GM21737 (cell line): ENCODE results near the gene WRAP73.
"Not testable (repeated sequence)": the region's sequence is repeated elsewhere in the genome, so short reads cannot be mapped to it uniquely, and the experiment has no call there.

Experiments used
- ATAC-seq: cut with Tn5 transposase; IDR thresholded peaks from one replicate; pipeline ENCODE4 v1.9.1; 2021; ENCODE audit warnings: mild to moderate bottlenecking, moderate library complexity; ENCODE audit not compliant: unreplicated experiment

WRAP73 gene

DNA sequence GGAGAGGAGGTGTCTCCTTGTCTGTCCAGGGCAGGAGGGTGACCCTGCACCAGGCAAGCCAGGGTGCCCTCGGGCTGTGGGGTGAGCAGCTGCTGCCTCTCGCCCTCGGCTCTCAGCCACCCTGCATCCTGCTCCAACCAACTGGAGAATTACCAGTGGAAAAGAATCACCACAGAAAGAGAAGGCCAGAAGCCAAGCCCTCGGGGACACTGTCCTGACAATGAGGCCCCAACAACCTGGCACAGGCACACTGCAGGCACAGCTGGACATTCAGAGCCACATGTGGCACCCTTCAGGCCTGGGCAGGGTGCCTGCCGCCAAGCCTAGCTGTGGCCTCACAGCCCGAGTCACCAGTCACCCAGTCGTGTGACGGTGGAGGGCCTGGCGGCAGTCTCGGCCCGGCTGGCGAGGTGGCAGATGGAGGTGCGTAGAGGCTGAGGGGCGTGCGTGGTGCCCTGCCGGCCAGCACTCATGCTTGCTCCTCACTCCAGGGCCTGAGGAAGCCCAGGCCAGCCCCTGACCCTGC lies 50.6 kb downstream of the WRAP73 start:
- ATAC-seq: no peak

DNA sequence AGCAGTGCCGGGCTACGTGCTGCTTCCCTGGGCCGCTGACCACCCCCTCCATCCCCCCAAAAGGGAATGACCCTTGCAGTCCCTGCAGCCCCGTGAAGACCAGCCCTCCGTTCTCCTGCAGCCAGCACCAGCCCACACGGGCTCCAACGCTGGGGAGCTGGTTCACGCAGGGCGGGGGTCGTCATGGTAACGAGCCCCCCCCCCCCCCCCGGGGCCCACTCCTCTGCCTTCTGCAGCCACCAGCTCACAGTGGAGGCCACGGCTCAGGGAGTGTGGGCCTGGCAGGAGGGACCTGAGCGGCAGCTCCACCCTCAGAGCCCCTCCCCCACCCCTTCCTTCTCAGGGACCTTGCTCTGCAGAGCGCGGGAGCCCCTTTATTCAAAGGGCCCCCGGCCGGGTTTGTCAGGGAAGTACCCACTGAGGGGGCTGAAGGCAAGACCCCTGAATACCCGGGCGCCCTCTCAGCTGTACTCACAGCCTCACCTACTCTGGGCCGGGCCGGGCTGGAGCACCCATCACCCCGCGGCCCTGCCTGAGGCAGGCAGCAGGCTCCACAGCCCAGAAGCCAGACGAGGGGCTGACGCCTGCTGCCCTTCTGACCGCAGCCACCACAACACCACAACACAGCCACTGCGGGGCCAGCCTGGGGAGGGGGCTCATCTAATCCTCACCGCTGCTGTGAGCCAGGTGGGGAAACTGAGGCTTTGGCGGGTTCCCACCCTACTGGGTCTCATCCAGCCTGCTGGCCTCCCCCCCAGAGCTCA lies 51.2 kb downstream of the WRAP73 start:
- ATAC-seq: no peak

DNA sequence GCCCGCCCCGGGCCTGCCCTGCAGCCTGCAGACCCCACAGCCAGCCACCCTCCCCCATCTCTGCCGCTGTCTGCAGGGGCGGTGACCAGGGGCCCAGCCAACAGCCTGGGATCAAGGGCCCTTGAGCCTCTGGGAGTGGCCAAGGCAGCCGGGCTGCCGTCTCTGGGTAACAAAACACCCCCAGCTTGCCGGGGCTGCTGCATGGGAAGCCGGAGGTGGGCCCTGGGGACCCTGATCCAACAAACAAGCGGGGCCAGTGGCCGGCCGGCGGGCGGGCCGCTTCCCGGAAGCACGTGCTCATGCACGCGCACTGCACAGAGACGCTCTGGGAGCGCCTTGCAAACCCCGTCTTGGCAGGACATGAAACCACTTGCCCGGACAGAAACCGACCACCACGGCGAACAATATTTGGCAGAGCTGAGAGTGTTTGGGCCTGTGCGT lies 51.8 kb downstream of the WRAP73 start:
- ATAC-seq: no peak

DNA sequence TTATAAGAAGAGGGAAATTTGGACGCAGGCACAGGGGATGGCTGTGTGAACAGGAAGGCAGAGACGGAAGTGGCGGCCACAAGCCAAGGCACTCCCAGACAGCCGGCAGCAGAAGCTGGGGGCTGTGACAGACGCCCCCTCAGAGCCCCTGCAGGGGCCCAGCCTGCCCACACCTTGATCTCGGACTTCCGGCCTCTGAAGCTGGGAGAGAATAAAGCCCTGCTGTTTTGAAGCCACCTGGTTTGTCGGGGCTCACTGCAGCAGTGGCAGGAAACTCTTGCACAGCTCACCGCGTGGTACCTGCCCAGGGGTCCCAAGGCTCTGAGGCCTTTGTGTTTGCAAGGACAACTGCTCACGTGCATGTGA lies 52.3 kb downstream of the WRAP73 start:
- ATAC-seq: no peak

DNA sequence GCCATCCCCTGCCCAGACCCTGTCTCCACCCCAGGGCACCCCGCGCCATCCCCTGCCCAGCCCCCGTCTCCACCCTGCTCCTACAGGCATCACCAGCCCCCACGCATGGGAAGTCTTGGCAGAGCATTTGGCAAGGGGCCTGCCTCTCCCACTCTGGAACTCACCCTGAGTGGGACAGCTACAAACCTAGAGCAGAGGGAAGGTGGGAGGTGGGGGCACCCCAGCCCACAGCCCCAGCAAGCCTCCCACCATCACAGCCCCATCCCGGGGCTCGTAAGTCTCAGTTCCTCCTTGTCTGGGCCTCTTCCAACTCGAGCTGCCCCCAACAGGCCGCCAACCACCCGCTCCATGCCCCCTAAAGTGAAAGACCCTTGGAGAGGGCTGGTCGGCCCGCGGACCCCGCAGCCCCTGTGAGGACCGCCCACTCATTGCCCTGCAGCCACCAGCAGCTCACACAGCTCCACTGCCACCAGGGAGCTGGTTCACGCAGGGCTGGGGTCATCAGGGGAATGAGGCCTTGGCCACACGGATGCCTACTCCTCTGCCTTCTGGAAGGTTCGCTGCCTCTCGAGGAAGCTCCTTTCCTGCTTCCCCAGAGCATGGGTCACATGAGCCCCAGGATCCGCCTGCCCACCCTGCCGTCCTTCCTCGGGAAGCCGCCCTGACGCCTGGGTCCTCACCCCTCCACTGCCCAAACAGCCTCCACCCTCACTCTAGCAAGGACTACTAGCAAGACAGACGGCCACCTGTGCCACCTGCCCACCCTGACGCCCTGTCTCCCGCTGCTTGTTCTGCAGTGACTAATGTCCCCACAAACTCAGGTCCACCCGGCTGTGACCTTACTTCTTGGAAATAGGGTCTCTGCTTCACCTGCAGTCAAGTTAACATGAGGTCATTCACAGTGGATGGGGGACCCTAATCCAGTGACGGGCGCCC lies 53.0 kb downstream of the WRAP73 start:
- ATAC-seq: no peak

DNA sequence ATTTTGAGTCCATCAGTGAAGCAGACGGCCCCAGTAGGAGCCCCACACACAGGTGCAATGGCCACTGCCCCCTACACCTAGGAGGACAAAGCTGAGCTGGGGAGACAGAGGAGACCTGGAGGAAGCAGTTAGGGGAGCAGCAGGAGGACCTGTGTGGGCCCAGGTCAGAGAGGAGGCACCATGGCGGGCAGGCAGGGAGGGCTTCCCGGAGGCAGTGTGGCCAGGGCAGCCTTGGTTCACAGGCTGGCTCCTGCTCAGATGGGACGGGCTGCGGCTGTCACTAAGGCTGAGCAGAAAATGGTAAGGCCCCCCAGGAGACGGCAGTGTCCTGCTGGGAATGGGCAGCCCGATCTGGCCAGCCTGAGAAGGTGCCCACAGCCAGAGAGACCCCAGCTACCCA lies 54.0 kb downstream of the WRAP73 start:
- ATAC-seq: no peak

DNA sequence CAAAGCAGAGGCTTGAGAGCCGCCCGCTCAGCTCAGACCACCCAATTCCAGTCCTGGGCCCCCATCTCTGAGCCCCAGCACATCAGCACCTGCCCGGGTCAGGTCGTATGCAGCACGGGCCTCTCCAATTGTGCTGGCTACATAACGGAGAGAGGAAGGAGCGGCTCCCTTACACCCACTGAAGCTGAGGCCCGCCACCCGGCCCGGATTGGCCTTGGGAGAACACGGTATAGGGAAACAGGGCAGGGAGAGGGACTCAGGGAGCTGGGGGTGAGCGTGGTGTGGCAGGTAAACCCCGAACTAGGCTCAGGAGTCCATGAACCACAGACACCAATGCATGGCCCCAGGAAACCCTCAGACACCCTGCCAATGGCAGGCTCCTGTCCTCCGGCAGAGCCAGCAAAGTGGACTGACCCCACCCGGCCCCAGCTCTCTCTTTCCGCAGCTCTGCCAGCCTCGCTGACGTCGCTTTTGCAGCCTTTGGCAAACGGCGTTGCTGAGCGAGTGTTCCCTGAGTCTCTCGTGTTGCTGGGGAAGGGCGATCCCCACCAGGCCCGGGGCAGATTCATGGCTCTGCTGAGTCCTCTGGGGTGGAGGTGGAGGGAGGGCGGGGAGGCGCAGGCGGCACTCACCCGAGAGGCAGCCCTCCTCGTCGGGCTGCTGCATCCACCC lies 55.1 kb downstream of the WRAP73 start:
- ATAC-seq: no peak

DNA sequence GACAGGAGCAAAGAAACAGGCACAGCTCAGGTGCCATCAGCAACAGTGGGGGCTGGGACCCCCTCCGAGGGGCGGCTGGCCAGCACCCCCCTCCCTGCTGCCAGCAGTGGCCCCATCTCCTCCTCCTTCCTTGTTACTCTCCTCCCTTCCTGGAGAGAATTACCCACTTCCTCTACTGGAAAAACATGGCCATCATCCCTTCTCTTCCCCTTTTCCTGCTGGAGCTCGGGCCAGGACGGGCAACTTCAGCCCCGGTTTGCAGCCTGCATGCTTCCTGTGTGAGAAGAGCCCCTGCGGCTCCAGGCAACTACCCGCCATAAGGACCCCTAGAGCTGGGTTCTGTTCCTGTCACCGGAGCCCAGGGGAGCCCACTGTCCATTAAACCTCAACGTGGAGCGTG lies 56.2 kb downstream of the WRAP73 start:
- ATAC-seq: no peak

DNA sequence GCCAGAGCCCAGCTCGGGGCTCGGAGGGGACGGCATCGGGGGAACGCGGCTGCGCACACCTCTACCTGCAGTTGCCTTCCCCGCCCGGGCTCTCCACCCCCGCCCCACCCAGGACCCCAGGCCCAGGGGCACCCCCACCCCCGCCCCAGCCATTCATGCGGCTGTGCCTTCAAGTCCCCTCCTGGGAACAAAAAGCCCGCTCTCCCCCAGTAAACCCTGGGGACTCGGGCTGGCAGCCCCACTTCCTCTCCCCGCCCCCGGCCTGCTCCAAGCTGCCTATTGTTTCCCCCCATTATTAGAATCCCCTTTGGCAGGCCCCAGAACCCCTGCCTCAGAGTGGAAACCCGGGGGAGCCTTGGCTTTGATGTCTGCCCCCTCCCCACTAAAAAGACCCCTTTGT lies 56.6 kb downstream of the WRAP73 start:
- ATAC-seq: no peak

DNA sequence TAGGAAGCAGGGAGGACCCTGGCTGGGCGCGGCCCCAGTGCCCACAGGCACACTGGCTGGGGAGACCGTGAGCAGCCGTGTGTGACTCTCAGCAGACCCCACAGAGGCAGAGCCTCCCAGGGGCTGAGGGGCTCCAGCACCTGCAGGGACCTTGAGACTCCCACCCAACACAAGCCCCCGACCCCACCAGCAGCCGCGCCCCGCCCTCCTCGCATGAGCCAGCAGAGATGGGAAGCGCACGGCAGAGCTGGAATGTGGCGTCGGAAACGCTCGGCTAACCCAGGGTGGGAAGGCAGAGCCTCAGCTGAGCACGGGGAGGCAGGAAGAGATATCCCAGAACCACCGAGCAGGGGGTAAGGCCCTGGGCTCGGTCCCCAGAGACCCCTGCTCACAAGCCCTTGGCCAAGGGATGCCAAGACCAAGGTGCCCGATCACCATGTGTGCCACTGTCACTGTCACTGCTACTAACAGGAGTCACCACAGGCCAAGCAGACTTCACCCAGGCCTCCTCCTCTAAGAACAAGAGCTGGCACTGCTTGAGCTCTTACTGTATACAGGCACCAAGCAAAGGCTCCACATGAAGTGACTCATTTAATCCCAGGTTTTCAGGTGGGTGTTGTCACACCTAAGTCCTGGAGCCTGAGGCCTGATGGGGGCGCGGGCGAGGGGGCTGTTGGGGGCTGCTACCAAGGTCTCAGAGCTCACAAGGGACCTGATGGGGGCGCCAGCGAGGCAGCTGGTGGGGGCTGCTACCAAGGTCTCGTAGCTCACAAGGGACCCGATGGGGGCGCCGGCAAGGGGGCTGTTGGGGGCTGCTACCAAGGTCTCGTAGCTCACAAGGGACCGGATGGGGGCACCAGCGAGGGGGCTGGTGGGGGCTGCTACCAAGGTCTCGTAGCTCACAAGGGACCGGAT lies 58.7 kb downstream of the WRAP73 start:
- no peak for ATAC-seq

DNA sequence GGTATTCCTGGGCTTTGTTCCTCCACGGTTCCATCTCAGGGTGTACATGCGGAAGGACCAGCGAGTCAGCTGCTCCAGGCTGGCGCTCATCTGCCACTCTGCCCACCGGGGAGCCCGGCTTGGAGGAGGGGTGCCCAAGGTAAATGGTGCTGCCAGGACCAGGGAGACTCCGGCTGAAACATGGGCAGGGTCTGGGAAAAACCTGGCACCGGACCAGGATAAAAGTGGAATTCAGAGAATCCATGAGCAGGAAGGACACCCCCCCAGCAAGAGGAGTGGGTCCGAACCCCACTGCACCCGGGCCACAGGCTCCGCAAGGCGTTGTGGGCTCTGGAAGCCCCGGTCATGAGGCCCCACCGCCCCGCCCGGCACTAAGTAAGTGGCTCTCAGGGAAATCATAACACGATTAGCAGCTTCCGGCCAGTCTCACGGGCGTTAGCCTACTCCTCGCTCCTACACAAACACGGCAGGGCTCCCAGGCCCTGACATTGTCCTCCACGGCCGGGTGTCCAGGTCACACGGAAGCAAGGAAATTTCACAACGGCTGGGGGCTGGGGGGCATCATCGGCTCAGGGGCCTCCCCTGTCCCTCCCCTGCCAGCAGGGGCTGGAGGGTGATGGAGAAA lies 59.7 kb downstream of the WRAP73 start:
- no peak for ATAC-seq

DNA sequence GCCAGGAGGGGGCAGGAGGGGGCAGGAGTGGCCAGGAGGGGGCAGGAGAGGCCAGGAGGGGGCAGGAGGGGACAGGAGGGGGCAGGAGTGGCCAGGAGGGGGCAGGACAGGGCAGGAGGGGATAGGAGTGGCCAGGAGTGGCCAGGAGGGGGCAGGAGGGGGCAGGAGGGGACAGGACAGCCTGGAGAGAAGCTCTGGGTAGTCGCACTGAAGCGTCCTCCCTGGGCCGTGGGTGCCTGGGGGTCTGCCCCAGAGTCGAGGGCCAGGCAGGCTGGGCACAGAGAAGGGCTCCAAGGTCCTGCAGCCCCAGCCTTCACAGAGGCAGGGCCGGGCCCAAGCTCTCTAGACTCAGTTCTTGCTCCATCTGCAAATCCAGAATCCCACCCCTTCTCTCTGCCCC lies 61.5 kb downstream of the WRAP73 start:
- no peak for ATAC-seq

DNA sequence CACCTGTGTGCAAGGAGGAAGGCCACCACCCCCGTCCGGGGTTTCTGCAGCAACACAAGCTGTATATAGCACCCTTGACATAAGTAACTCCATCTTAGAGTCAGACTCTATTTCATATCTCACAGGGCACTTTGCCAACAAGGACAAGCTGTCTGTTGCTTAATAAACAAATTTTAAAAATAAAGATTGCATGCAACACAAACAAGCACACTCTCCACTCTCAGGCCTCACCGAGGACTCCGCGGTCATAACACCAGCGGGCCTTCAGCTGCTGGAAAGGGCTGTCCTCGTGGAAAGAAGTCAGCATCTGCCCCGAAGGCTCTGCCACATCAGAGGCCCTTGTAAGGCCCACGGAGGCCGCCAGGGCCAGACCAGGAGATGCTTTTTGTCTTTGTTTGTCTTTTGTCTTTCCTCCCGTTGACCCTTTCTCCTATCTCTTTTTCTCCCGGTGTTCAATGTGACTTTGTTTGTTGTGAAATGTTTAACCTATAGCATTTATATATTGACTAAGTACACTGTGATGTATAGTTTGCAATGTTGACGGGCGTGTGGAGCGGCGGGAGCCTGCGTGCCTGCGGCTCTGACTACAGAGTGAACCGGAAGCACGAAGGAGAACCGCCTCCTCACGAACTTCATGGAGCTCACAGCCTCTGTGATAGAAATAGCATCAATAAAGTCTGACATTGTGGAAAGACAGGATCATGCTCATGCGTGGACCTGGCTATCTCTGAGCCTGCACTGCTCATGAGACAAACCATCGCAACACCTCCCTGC lies 62.7 kb downstream of the WRAP73 start:
- no peak for ATAC-seq

DNA sequence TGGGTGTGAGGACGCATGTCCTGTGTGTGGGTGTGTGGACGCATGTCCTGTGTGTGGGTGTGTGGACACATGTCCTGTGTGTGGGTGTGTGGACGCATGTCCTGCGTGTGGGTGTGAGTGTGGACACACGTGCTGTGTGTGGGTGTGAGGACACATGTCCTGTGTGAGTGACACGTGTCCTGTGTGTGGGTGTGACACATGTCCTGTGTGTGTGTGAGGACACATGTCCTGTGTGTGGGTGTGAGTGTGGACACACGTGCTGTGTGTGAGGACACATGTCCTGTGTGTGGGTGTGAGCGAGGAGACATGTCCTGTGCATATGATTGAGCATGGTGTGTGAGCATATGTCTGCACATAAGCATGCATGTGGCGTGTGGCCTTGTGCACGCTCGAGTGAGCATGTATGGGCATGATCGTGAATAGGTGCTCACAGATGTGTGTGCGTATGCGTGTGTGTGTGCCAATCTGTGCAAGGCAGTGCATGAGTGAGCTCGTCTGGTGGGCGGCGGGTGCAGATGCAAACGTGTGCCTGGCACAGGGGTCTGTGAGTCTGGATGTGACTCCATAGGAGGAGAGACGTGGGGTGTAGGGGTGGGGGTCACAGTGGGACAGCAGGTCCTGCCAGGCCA lies 63.8 kb downstream of the WRAP73 start:
- no peak for ATAC-seq

DNA sequence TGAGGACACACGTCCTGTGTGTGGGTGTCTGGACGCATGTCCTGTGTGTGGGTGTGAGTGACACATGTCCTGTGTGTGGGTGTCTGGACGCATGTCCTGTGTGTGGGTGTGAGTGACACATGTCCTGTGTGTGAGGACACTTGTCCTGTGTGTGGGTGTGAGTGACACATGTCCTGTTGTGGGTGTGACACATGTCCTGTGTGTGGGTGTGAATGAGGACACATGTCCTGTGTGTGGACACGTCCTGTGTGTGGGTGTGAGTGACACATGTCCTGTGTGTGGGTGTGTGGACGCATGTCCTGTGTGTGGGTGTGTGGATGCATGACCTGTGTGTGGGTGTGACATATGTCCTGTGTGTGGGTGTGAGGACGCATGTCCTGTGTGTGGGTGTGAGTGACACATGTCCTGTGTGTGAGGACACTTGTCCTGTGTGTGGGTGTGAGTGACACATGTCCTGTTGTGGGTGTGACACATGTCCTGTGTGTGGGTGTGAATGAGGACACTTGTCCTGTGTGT lies 64.5 kb downstream of the WRAP73 start:
- ATAC-seq: not testable (repeated sequence)

DNA sequence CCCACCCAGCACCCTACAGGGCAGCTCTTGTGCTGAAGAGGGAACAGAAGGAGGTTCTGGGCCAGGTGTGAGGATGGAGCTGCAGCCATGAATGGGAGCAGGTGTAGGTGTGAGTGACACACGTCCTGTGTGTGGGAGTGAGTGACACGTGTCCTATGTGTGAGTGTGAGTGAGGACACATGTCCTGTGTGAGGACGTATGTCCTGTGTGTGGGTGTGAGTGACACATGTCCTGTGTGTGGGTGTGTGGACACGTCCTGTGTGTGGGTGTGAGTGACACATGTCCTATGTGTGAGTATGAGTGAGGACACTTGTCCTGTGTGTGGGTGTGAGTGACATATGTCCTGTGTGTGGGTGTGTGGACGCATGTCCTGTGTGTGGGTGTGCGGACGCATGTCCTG lies 65.0 kb downstream of the WRAP73 start:
- no peak for ATAC-seq

DNA sequence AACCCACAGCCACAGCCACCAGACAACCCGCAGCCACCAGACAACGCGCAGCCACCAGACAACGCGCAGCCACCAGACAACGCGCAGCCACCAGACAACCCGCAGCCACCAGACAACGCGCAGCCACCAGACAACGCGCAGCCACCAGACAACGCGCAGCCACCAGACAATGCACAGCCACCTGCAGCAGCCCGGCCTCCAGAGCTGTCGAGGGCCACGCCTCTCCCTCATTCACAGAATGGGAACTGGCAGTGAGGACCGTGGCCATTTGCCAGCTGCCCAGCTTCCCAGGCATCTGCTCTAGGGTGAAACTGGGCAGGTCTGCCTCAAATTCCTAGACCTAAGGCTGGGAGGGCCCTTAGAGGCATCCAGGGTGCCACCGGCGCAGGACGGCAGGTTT lies 66.2 kb downstream of the WRAP73 start:
- ATAC-seq: not testable (repeated sequence)

DNA sequence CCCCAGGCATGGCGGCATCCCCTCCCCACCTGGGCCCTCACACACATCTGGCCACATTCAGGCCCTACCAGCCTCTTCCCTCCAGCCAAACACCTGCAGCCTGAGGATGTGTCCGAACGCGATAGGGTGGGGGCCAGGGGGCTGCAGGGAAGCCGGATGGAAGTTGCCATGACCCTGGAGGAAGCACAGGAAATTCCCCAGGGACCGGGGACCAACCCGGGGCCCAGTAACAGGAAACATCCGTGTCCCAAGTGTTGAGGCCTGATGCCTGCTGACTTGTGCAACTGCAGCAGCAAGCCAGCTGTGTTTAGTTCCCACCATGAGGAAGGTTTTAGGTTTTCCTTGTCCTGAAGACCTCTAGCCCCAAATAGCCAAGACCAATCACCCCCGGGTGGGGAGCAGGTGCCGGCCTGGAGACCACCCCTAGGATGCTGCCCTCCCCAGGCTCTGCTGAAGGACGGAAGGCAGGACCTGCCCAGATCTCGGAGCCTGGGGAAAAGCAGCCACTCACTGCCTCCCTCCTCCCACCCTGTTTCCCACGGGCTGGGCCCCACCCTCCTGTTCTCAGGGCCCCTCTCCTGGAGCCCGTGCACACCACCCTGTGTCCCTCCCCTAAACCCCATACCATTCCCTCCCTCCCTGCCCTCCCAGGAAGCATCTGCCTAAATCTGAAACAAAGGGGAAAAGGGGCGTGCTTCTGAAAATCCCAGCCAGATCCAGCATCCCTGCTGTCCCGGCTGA lies 68.4 kb downstream of the WRAP73 start:
- no peak for ATAC-seq
